Body of pancreas (tissue), 4 donors: Measurements from ENCODE around the gene MPP4.
"Not testable (repeated sequence)": the region's sequence is repeated elsewhere in the genome, so short reads cannot be mapped to it uniquely, and the experiment has no call there.

Experiments
- POLR2A ChIP-seq, 3 donors: fragments of 450-650 bp; IDR thresholded peaks; one replicate each; pipeline ENCODE4 v1.6.1; 2016; ENCODE audit warnings: antibody characterized with exemption in 3 of 3, mild to moderate bottlenecking in 2 of 3
- TF ChIP-seq, protein P1 (sequence below), 7 experiments: fragments of 450-650 bp in 4 of 7; fragments of 200-600 bp in 3 of 7; sonication (generic) in 3 of 7; IDR thresholded peaks; one replicate each; pipeline ENCODE4 v1.5.1; 2016 to 2019; ENCODE audit warnings: antibody characterized with exemption in 7 of 7

DNA sequence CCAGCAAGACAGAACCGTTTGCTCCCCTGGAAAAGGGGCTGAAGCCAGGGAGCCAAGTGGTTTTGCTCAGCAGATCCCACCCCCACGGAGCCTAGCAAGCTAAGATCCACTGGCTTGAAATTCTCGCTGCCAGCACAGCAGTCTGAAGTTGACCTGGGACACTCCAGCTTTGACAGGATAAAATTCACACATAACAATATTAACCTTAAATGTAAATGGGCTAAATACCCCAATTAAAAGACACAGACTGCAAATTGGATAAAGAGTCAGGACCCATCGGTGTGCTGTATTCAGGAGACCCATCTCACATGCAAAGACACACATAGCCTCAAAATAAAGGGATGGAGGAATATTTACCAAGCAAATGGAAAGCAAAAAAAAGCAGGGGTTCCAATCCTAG lies 27.2 kb downstream of the MPP4 start:
- TF ChIP-seq, protein P1, sequence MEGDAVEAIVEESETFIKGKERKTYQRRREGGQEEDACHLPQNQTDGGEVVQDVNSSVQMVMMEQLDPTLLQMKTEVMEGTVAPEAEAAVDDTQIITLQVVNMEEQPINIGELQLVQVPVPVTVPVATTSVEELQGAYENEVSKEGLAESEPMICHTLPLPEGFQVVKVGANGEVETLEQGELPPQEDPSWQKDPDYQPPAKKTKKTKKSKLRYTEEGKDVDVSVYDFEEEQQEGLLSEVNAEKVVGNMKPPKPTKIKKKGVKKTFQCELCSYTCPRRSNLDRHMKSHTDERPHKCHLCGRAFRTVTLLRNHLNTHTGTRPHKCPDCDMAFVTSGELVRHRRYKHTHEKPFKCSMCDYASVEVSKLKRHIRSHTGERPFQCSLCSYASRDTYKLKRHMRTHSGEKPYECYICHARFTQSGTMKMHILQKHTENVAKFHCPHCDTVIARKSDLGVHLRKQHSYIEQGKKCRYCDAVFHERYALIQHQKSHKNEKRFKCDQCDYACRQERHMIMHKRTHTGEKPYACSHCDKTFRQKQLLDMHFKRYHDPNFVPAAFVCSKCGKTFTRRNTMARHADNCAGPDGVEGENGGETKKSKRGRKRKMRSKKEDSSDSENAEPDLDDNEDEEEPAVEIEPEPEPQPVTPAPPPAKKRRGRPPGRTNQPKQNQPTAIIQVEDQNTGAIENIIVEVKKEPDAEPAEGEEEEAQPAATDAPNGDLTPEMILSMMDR (IDR thresholded peaks at IDR 0.05): not testable (repeated sequence)
- TF ChIP-seq POLR2A (IDR thresholded peaks at IDR 0.05): not testable (repeated sequence)
